Muscle of leg (tissue), 16 donors: ENCODE results near the gene CFAP20. TPM values are rescaled to one million over a fixed set of nuclear protein-coding genes. Genes with fewer than 3 reads are reported as not detected.

Experiments
- DNase-seq: peaks from one replicate; pipeline ENCODE4 v3.0.0; 2013
- H3K27ac ChIP-seq: one replicate; pipeline ENCODE4 v1.5.1; 2013; ENCODE audit warnings: mild to moderate bottlenecking, low read length, control low read depth
- H3K27me3 ChIP-seq: one replicate; pipeline ENCODE4 v1.6.1; 2013; ENCODE audit warnings: low read length; ENCODE audit not compliant: control insufficient read depth, insufficient read depth
- H3K36me3 ChIP-seq: one replicate; pipeline ENCODE4 v1.6.1; 2013; ENCODE audit warnings: low read length; ENCODE audit not compliant: control insufficient read depth, insufficient read depth
- H3K4me1 ChIP-seq: one replicate; pipeline ENCODE4 v1.6.1; 2013; ENCODE audit warnings: low read length; ENCODE audit not compliant: control insufficient read depth, insufficient read depth
- H3K4me3 ChIP-seq: one replicate; pipeline ENCODE4 v1.5.1; 2013; ENCODE audit warnings: low read length, control low read depth
- H3K9me3 ChIP-seq: replicated peaks from 2 replicates; pipeline ENCODE4 v1.6.1; 2013; ENCODE audit warnings: low read depth, low read length; ENCODE audit not compliant: control insufficient read depth
- WGBS: methylation state at CpG from one replicate; pipeline ENCODE4 v1.1.5; 2013; ENCODE audit warnings: missing lambda C conversion rate; ENCODE audit not compliant: insufficient coverage; 5-methylcytosine and 5-hydroxymethylcytosine counted together
- long read RNA-seq, 11 donors: transcript quantifications; one replicate each; lab custom pipeline, GENCODE V29; 2026
- polyA plus RNA-seq, 8 donors: library from polyadenylated mRNA; unstranded; fragments of 120-200 nt; gene quantifications; one replicate each; pipeline versions ENCODE4 v1.2.1 to v1.2.3, GENCODE V29; 2013; ENCODE audit warnings: inconsistent platforms in 1 of 8, low replicate concordance in 1 of 8; ENCODE audit not compliant: insufficient read length in 8 of 8, insufficient read depth in 1 of 8
- total RNA-seq: library from RNA; stranded (reverse); fragments of 120-200 nt; gene quantifications from one replicate; pipeline ENCODE4 v1.2.4, GENCODE V29; 2013

The CFAP20 gene
- 50.0 TPM for total RNA-seq
- polyA plus RNA-seq, result 10 to 100 TPM; 47.1 to 58.8 (median 56.4) TPM
- long read RNA-seq, donor 1, transcript CFAP20-201 (6 exons, 1,354 nt), result major isoform, 7 of 8 reads
- long read RNA-seq, donor 1, partial matches to known transcripts, result 0 of 8 reads
- long read RNA-seq, donor 1, other reads (novel, unspliced or antisense), result 0 of 8 reads
- long read RNA-seq, donor 2, partial matches to known transcripts, result 0 of 2 reads
- long read RNA-seq, donor 2, other reads (novel, unspliced or antisense), result 0 of 2 reads
- long read RNA-seq, donor 3, transcript CFAP20-201 (6 exons, 1,354 nt), result major isoform, 21 of 30 reads
- long read RNA-seq, donor 3, partial matches to known transcripts, result 6 of 30 reads
- long read RNA-seq, donor 3, other reads (novel, unspliced or antisense), result 0 of 30 reads
- long read RNA-seq, donor 4, transcript CFAP20-201 (6 exons, 1,354 nt), result major isoform, 17 of 25 reads
- long read RNA-seq, donor 4, partial matches to known transcripts, result 6 of 25 reads
- long read RNA-seq, donor 4, other reads (novel, unspliced or antisense), result 0 of 25 reads
- long read RNA-seq, donor 5, transcript CFAP20-201 (6 exons, 1,354 nt), result major isoform, 53 of 96 reads
- long read RNA-seq, donor 5, partial matches to known transcripts, result 38 of 96 reads
- long read RNA-seq, donor 5, other reads (novel, unspliced or antisense), result 0 of 96 reads
- long read RNA-seq, donor 6, transcript CFAP20-201 (6 exons, 1,354 nt), result major isoform, 37 of 59 reads
- long read RNA-seq, donor 6, transcript CFAP20-204 (3 exons, 481 nt), result minor isoform, 8 of 59 reads
- long read RNA-seq, donor 6, partial matches to known transcripts, result 10 of 59 reads
- long read RNA-seq, donor 6, other reads (novel, unspliced or antisense), result 0 of 59 reads
- long read RNA-seq, donor 7, transcript CFAP20-201 (6 exons, 1,354 nt), result major isoform, 26 of 46 reads
- long read RNA-seq, donor 7, partial matches to known transcripts, result 15 of 46 reads
- long read RNA-seq, donor 7, other reads (novel, unspliced or antisense), result 0 of 46 reads
- long read RNA-seq, donor 8, transcript CFAP20-201 (6 exons, 1,354 nt), result major isoform, 19 of 21 reads
- long read RNA-seq, donor 8, partial matches to known transcripts, result 0 of 21 reads
- long read RNA-seq, donor 8, other reads (novel, unspliced or antisense), result 0 of 21 reads
- long read RNA-seq, donor 9, transcript CFAP20-201 (6 exons, 1,354 nt), result major isoform, 14 of 28 reads
- long read RNA-seq, donor 9, partial matches to known transcripts, result 7 of 28 reads
- long read RNA-seq, donor 9, other reads (novel, unspliced or antisense), result 0 of 28 reads
- long read RNA-seq, donor 10, transcript CFAP20-201 (6 exons, 1,354 nt), result major isoform, 25 of 27 reads
- long read RNA-seq, donor 10, partial matches to known transcripts, result 0 of 27 reads
- long read RNA-seq, donor 10, other reads (novel, unspliced or antisense), result 0 of 27 reads
- long read RNA-seq, donor 11, transcript CFAP20-201 (6 exons, 1,354 nt), result major isoform, 16 of 31 reads
- long read RNA-seq, donor 11, partial matches to known transcripts, result 13 of 31 reads
- long read RNA-seq, donor 11, other reads (novel, unspliced or antisense), result 0 of 31 reads

DNA sequence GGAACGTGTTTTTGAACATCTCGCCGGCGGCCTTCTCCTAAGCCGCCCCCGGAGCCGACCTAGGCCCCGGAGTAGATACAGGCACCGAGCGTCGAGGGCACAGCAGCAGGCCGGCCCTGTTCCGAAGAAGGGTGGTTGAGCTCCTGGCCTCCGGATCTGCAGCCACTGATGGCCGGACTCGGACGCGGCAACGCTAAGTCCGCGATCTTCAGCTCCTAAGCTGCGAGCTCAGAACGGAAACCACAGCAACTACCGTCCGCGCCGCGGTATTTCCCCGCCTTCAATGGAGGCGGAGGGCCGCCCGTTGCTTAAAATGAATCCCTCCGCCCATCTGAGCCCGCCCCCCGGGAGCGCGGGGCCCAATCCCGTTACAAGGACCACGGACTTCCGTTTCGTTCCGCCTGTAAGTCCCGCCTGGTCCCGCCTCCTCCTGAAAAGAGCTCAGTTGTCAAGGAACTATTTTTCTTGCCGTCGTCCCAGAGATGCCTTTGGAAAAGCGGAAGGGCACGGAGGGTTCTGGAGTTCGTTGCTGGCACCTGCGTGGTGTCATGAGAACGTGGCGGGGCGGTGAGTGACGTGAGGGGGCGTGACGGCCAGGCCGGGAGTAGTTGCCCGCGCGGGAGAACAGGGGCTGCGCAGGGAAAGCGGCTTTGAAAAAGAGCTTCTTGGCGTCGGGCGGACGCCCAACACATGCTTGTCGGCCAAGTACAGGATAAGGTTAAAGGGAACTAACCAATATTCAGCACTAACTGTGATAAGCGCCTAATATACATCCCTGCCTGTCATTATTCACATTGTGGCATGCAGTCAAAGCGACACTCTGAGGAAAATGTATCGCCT lies at the start of gene CFAP20:
Gene CFAP20, minus strand, starts transcription at position 285 of the 840 bp plus-strand sequence. Its CDS starts 266 bp downstream, at position 19.
- H3K36me3 ChIP-seq, result no peaks in the 10 kb centered on the region
- H3K27ac ChIP-seq, result peak within 1 kb of the TSS; percentile 100
- WGBS, result under 1% methylated on average over 63 of the region's 70 CpGs
- peaks cover 28% of the 10 kb centered on the region for H3K4me1 ChIP-seq
- H3K9me3 ChIP-seq, result peaks cover 8% of the 10 kb centered on the region
- peak within 1 kb of the TSS; percentile 98 for H3K4me3 ChIP-seq
- H3K27me3 ChIP-seq, result no peaks in the 10 kb centered on the region
- peak; percentile 100 for DNase-seq

DNA sequence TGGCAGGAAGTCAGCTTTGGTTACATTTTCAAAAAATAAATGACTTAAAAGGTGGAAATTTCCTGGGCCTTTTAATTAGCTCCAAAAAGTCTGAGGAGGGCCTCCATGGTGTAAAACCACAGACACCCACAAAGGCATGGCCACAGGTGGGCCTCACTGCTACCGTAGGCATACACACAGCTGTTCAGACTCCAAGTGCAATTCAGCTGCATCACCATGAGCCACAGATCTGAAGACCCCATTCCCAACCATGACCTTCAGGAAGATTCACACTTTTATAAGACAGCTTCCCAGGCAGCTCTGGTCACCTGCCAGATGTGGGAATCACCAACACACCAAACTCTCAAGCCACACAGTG lies 48.2 kb upstream of the CFAP20 start:
- 88% methylated on average over 1 of the region's 1 CpG for WGBS
- Histone ChIP-seq H3K4me3 (no peak overlapping the region), H3K27ac (no peak overlapping the region), H3K4me1 (no peaks in the 10 kb centered on the region), H3K9me3 (no peaks in the 10 kb centered on the region), H3K36me3 (peaks cover 34% of the 10 kb centered on the region), H3K27me3 (no peaks in the 10 kb centered on the region)
- no peak for DNase-seq

DNA sequence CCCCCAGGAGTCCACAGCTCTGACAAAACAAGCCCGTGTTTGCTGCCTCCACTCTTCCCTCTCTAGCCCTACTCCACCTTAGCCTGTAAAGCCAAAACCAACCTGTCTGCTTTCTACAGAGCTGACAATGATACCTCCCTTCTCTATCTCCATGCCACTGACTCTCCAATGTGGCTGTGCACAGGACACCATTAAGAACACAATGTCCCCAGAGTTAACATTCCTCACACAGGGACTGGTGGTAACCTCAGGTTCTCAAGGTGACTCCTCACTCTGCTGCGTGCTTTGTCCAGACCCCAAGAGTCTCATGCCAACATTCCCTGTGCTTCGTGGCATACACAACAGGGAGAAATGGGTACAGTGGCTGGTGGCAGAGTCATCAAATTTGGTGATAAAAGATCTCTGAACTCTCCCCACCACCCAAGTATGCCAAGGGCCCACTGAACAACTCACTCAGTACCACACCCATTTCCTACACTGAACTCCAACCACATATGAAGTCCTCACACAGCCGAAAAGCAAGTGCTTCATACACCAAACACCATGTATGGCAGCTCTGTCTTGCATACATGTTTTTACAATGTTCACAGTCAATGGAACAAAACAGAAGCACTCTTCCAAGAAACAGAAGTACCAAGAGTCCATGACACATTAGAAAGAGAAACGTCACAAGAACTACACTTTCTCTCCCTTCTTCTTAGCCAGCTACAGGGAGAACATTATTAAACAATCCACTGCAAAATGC lies 47.6 kb upstream of the CFAP20 start:
- 91% methylated on average over 2 of the region's 5 CpGs for WGBS
- Histone ChIP-seq H3K4me1 (no peaks in the 10 kb centered on the region), H3K9me3 (no peaks in the 10 kb centered on the region), H3K36me3 (peaks cover 36% of the 10 kb centered on the region), H3K4me3 (no peak overlapping the region), H3K27ac (no peak overlapping the region), H3K27me3 (no peaks in the 10 kb centered on the region)
- DNase-seq, result no peak

DNA sequence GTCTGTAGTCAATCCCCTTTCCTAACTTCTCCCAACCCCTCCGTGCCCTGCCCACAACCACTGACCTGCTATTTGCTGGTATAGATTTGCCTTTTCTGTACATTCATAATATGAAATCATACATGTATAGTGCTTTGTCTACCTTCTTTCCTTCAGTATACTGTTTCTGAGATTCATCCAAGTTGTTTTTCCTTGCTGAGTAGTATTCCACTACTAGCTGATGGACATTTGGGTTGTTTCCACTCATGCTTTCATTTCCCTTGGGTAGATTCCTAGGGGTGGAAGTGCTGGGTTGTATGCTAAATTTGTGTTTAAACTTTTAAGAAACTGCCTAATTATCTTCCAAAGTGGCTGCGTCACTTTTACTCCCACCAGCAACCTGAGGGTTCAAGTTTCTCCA lies 41.0 kb upstream of the CFAP20 start:
- no peak for DNase-seq
- WGBS, result no CpG with 5 or more reads among the region's 2 CpGs
- no peak overlapping the region for H3K27ac ChIP-seq
- no peak overlapping the region for H3K4me3 ChIP-seq
- H3K36me3 ChIP-seq, result peaks cover 68% of the 10 kb centered on the region
- no peaks in the 10 kb centered on the region for H3K4me1 ChIP-seq
- H3K27me3 ChIP-seq, result no peaks in the 10 kb centered on the region
- H3K9me3 ChIP-seq, result no peaks in the 10 kb centered on the region

DNA sequence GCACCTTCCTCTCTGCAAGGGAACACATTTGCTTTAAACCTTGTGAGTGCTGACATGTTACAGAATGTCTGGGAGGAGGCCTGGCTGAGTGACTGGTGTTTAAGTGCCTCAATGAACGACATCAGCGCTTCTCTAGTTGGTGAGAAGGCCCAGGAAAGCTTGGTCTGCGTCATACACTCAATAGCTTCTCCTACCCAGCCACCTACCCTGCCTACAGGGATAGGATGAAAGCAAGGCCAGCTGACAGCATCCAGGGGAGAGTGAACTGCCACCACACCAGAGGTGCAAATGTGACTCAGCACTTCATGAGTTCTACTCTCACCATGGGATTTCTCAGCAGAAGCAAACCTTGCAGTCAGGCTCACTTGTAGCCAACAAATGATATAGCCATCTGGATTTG lies 31.7 kb upstream of the CFAP20 start:
- H3K36me3 ChIP-seq, result peaks cover 69% of the 10 kb centered on the region
- no peak overlapping the region for H3K27ac ChIP-seq
- no CpG with 5 or more reads among the region's 3 CpGs for WGBS
- DNase-seq, result no peak
- H3K27me3 ChIP-seq, result no peaks in the 10 kb centered on the region
- no peaks in the 10 kb centered on the region for H3K4me1 ChIP-seq
- no peaks in the 10 kb centered on the region for H3K9me3 ChIP-seq
- H3K4me3 ChIP-seq, result no peak overlapping the region

DNA sequence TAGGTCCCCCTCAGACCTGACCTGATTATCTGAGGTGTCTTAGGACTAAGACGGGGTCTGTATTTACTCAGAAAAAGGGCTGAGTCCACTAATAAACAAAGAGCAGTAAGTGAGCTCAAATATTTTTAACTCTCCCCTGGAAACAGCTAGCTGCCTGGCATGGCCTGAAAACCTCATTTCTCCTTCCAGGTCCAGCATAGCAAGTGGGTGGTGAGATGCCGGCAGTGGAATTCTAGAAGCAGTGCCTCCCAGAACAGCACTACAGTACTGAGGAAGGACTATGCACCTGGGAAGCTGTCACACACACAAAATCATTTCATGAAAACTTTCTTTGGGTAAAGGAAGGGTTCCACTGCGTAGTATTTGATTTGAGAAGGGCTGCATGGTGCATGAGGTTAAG lies 29.5 kb upstream of the CFAP20 start:
- H3K4me3 ChIP-seq, result no peak overlapping the region
- WGBS, result 100% methylated on average over 1 of the region's 3 CpGs
- H3K27ac ChIP-seq, result no peak overlapping the region
- no peaks in the 10 kb centered on the region for H3K9me3 ChIP-seq
- H3K36me3 ChIP-seq, result peaks cover 51% of the 10 kb centered on the region
- H3K27me3 ChIP-seq, result no peaks in the 10 kb centered on the region
- H3K4me1 ChIP-seq, result no peaks in the 10 kb centered on the region
- no peak for DNase-seq

DNA sequence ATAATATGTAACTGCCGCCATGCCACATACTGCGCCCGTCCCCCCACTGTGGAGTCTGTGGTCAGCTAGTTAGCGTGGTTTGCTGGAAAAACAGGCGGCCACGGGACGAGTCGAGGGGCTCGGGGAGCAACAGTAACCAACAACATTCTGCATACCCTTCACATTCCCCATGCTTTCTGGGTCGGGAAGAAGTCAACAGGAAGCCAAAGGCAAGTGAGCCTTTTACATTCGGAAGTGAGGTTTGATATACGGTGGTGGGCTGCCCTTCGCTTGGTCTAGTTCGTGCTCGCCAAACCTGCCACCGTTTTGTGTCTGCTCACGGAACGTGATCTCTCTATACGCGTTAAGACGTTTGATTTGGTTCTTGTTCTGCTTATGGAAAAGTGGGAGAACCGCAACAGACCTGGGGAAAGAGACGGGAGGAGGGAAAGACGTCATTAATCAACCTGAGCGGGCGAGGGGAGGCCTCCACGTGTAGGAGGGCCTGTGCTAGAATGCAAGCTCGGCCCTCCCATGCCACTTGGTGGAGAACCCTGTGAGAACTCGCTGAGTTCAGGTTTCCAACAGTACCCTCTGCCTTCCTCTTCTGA lies 28.9 kb upstream of the CFAP20 start:
- no peak for DNase-seq
- H3K36me3 ChIP-seq, result peaks cover 44% of the 10 kb centered on the region
- H3K27me3 ChIP-seq, result no peaks in the 10 kb centered on the region
- WGBS, result 84% methylated on average over 19 of the region's 29 CpGs
- no peaks in the 10 kb centered on the region for H3K9me3 ChIP-seq
- no peaks in the 10 kb centered on the region for H3K4me1 ChIP-seq
- no peak overlapping the region for H3K4me3 ChIP-seq
- H3K27ac ChIP-seq, result no peak overlapping the region

DNA sequence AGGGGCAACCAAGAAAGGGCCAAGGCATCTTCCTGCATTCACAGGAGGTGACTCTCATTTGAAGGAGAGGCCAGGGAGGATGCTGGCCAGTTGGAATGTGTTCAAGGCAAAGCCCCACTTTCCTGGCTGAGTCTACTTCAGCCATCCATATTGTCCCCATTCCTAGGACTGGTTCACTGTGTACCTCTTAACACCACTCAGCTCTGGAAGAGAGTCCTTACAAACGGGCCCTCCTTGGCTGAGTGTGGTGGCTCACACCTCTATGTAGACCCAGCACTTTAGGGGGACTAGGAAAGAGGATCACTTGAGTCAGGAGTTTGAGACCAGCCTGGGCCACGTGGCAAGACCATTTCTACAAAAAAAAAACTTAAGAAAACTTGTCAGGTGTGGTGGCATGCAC lies 28.1 kb upstream of the CFAP20 start:
- H3K4me3 ChIP-seq, result no peak overlapping the region
- 100% methylated on average over 1 of the region's 2 CpGs for WGBS
- no peaks in the 10 kb centered on the region for H3K9me3 ChIP-seq
- H3K27ac ChIP-seq, result no peak overlapping the region
- H3K4me1 ChIP-seq, result no peaks in the 10 kb centered on the region
- DNase-seq, result no peak
- H3K36me3 ChIP-seq, result peaks cover 37% of the 10 kb centered on the region
- H3K27me3 ChIP-seq, result no peaks in the 10 kb centered on the region
